Measurements from ENCODE around the gene PDE9A. TPM values are rescaled to one million over a fixed set of nuclear protein-coding genes. Genes with fewer than 3 reads are reported as not detected.

The PDE9A gene
- polyA plus RNA-seq, 1 experiment: 0.14 TPM

GRCh38 chr21:42768324-42769121 is 115.1 kb downstream of the PDE9A start:
- no peak for DNase-seq (ENCODE audit: low read depth, low spot score)
- CTCF ChIA-PET: no interaction called here

DNA sequence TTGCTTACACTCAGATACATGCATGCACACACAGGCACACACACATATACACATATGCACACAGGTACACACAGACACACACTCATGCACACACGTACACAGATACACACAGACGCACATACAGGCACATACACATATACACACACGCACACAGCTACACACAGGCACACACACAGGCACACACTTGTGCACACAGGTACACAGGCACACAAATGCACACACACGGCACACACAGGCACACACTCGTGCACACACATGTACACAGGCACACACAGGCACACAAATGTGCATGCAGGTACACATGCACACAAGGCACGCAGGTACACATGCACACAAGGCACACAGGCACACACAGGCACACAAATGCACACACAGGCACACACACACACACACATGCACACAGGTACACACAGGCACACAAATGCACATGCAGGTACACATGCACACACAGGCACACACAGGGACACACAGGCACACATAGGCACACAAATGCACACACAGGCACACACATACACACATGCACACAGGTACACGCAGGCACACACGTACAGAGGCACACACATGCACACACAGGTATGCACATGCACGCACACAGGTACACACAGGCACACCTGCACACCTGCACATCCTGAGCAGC is 115.9 kb downstream of the PDE9A start:
- Histone ChIP-seq H3K4me3 (ENCODE audit: low read depth, low read length) (no peak overlapping the region), H3K9me3 (ENCODE audit: control insufficient read depth, insufficient read depth, low read length) (no peaks in the 10 kb centered on the region; the same call in 1 of the 2 replicates), H3K27me3 (ENCODE audit: control insufficient read depth, insufficient read depth, low read length) (peaks cover 3% of the 10 kb centered on the region), H3K27ac (ENCODE audit: low read depth, low read length) (no peak overlapping the region)
- TF ChIP-seq CTCF (IDR thresholded peaks at IDR 0.05; ENCODE audit: low read depth, low read length): no peak
- ChIA-PET CTCF (no interaction called here), POLR2A (no interaction called here)
- DNase-seq (ENCODE audit: low read depth, low spot score): no peak

More at GRCh38 chr21:42768324-42769121, 115.1 kb downstream of the PDE9A start:
- POLR2A ChIA-PET: no interaction called here
- H3K27ac ChIP-seq (ENCODE audit: low read depth, low read length): no peak overlapping the region
- H3K9me3 ChIP-seq (ENCODE audit: control insufficient read depth, insufficient read depth, low read length): no peaks in the 10 kb centered on the region; the same call in 1 of the 2 replicates
- no peak for TF ChIP-seq CTCF (IDR thresholded peaks at IDR 0.05; ENCODE audit: low read depth, low read length)
- no peak overlapping the region for H3K4me3 ChIP-seq (ENCODE audit: low read depth, low read length)
- H3K27me3 ChIP-seq (ENCODE audit: control insufficient read depth, insufficient read depth, low read length): peaks cover 3% of the 10 kb centered on the region

GRCh38 chr21:42769820-42770716 is 116.6 kb downstream of the PDE9A start:
- no peak overlapping the region for H3K27ac ChIP-seq (ENCODE audit: low read depth, low read length)
- CTCF ChIA-PET: no interaction called here
- H3K27me3 ChIP-seq (ENCODE audit: control insufficient read depth, insufficient read depth, low read length): peaks cover 3% of the 10 kb centered on the region
- POLR2A ChIA-PET: no interaction called here
- TF ChIP-seq CTCF (IDR thresholded peaks at IDR 0.05; ENCODE audit: low read depth, low read length): no peak
- DNase-seq (ENCODE audit: low read depth, low spot score): no peak
- H3K4me3 ChIP-seq (ENCODE audit: low read depth, low read length): no peak overlapping the region
- no peaks in the 10 kb centered on the region; the same call in 1 of the 2 replicates for H3K9me3 ChIP-seq (ENCODE audit: control insufficient read depth, insufficient read depth, low read length)

DNA sequence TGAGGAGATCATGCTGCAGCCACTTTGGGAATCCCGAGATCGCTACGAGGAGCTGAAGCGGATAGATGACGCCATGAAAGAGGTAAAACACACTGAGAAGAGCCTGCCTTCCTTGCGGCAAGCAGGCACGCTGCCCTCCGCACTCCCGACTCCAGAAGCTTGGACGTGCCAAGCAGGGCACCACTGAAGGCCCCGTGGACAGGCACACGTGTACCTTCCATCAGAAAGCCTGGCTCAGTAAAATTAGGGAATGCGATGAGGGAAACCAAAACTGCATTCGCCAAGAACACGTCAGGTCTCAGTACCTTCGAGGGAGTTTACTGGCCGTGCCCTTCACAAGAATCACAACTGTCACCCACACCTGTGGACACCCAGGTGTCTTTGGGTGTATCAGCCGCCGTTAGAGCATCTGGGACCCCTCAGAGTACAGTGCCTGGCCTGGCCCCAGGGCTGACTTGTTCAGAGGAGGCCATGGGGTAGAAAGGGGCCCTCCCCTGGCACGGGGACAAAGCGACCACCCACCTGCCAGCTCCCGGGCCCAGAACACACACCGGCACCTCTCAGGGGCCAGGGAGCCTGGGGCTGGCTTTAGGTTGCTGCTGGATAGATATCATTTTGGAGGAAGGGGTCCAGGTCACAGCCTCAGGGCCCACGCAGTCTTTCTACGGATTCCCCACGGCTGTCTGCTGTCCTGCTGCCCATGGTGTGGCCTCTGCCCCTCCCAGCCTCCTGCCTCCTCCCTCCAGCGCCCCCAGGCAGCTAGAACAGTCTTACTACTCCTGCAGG is 117.5 kb downstream of the PDE9A start:
- no peak overlapping the region for H3K4me3 ChIP-seq (ENCODE audit: low read depth, low read length)
- POLR2A ChIA-PET: no interaction called here
- H3K27ac ChIP-seq (ENCODE audit: low read depth, low read length): no peak overlapping the region
- DNase-seq (ENCODE audit: low read depth, low spot score): no peak
- no peaks in the 10 kb centered on the region; the same call in 1 of the 2 replicates for H3K9me3 ChIP-seq (ENCODE audit: control insufficient read depth, insufficient read depth, low read length)
- CTCF ChIA-PET: no interaction called here
- TF ChIP-seq CTCF (IDR thresholded peaks at IDR 0.05; ENCODE audit: low read depth, low read length): no peak
- H3K27me3 ChIP-seq (ENCODE audit: control insufficient read depth, insufficient read depth, low read length): peaks cover 3% of the 10 kb centered on the region
